Kidney (tissue), 14 donors: ENCODE measurements around the gene RAC2. TPM values are rescaled to one million over a fixed set of nuclear protein-coding genes. Genes with fewer than 3 reads are reported as not detected.
A peak's percentile ranks its signal among the peaks of the same experiment; 100 is the strongest.

Experiments used
- DNase-seq, 5 donors: peaks; one replicate each; pipeline ENCODE4 v3.0.0-alpha.2; 2013 to 2020
- FAIRE-seq: peaks from 2 replicates; lab custom pipeline; 2012; peaks lifted over from hg19 to GRCh38; lab: Jason Lieb, UNC
- H3K27ac ChIP-seq, 2 donors: one replicate each; pipeline ENCODE4 v1.7.0; 2013; ENCODE audit warnings: low read depth in 2 of 2, low read length in 2 of 2, inconsistent platforms in 1 of 2
- H3K27me3 ChIP-seq: one replicate; pipeline ENCODE4 v1.7.1; 2013; ENCODE audit warnings: low read length, inconsistent platforms; ENCODE audit not compliant: control insufficient read depth, insufficient read depth
- H3K36me3 ChIP-seq, 3 donors: one replicate each; pipeline versions ENCODE4 v1.7.0 to v1.7.1; 2013; ENCODE audit warnings: low read length in 3 of 3, control low read depth in 1 of 3, inconsistent platforms in 1 of 3; ENCODE audit not compliant: insufficient read depth in 3 of 3, control insufficient read depth in 2 of 3
- H3K4me1 ChIP-seq, 3 donors: one replicate each; pipeline versions ENCODE4 v1.7.0 to v1.7.1; 2013; ENCODE audit warnings: low read length in 3 of 3, inconsistent platforms in 1 of 3, low read depth in 1 of 3; ENCODE audit not compliant: control insufficient read depth in 2 of 3, insufficient read depth in 2 of 3
- H3K4me3 ChIP-seq, 3 donors: one replicate each; pipeline versions ENCODE4 v1.7.0 to v1.8.1; 2013; ENCODE audit warnings: low read length in 3 of 3, control low read depth in 1 of 3, inconsistent platforms in 1 of 3
- H3K9ac ChIP-seq, 3 donors: one replicate each; pipeline versions ENCODE4 v1.7.0 to v1.7.1; 2013; ENCODE audit warnings: low read length in 3 of 3, control low read depth in 1 of 3, inconsistent platforms in 1 of 3
- H3K9me3 ChIP-seq, 3 donors: one replicate each; pipeline versions ENCODE4 v1.7.0 to v1.7.1; 2013; ENCODE audit warnings: low read length in 3 of 3, control low read depth in 1 of 3, inconsistent platforms in 1 of 3; ENCODE audit not compliant: control insufficient read depth in 2 of 3, insufficient read depth in 1 of 3
- intact Hi-C: fragments of 100-400 bp; cut with DNase I; formaldehyde crosslinking; loops from one replicate; pipeline ENCODE4 v1.11.1; 2022
- polyA plus RNA-seq: library from polyadenylated mRNA; stranded (reverse); fragments of 350-450 nt; fragmentation: Illumina TruSeq; extraction: RNeasy Lipid Tissue Mini Kit (QIAGEN cat#74804); gene quantifications from one replicate; pipeline ENCODE4 v1.2.3, GENCODE V29; 2014; ENCODE audit warnings: low read depth, low replicate concordance; ENCODE audit not compliant: insufficient read depth
- total RNA-seq: library from RNA; stranded (reverse); fragmentation: NEBNext Ultra II Directional; extraction: Animal tissue kit (Norgen Biotek cat#: 25700); gene quantifications from one replicate; pipeline ENCODE4 v1.2.1, GENCODE V29; 2021
- TF ChIP-seq, protein P1 (sequence below): IDR thresholded peaks from 3 replicates; pipeline ENCODE4 v1.5.1; 2012; ENCODE audit warnings: mild to moderate bottlenecking, moderate library complexity, borderline replicate concordance; ENCODE audit not compliant: insufficient read depth; ENCODE audit errors: extremely low read depth
- donor health status: control.
- donor health status: control.
- donor health status: control.
- donor health status: control.
- donor health status: control.
- donor health status: DM: yes; HTN: yes; CAD: no.
- donor health status: Normal renal cell carcinoma (clear cell type).

Gene RAC2
- total and polyA plus RNA-seq, 2 donors from 2014 or later: 4.5 to 38.6 TPM

DNA sequence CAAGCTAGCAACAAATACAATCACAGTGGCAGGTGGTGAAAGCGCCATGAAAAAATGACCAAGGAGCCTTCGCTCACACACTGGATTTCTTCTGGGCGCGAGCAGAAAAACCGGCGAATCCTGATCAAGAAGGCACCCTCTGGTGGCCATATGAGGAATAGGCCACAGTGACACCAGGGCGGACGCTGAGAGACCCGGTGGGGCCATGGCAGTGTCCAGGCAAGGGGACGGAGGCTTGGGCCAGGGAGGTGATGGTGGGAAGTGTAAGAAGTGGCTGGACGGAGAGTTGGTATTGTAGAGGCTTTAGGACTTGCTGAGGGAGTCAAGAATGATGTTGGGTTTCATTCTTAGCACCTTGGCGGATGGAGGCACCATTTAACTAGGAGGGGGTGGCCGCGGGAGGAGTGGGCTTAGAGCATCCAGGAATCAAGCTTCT, 16.9 kb upstream of the RAC2 start:
- FAIRE-seq (no peak), DNase-seq (peak in 4 of 5 donors; percentile 68 to 77 (median 70))
- Histone ChIP-seq H3K9me3 (peaks cover 0 to 6% (median 0%) of the 10 kb centered on the region in 3 donors), H3K4me1 (no peaks in the 10 kb centered on the region), H3K27ac (no peak overlapping the region), H3K27me3 (no peaks in the 10 kb centered on the region), H3K9ac (no peak overlapping the region), H3K36me3 (no peaks in the 10 kb centered on the region), H3K4me3 (no peak overlapping the region)
- intact Hi-C loops: no loop called here
- TF ChIP-seq, protein P1, sequence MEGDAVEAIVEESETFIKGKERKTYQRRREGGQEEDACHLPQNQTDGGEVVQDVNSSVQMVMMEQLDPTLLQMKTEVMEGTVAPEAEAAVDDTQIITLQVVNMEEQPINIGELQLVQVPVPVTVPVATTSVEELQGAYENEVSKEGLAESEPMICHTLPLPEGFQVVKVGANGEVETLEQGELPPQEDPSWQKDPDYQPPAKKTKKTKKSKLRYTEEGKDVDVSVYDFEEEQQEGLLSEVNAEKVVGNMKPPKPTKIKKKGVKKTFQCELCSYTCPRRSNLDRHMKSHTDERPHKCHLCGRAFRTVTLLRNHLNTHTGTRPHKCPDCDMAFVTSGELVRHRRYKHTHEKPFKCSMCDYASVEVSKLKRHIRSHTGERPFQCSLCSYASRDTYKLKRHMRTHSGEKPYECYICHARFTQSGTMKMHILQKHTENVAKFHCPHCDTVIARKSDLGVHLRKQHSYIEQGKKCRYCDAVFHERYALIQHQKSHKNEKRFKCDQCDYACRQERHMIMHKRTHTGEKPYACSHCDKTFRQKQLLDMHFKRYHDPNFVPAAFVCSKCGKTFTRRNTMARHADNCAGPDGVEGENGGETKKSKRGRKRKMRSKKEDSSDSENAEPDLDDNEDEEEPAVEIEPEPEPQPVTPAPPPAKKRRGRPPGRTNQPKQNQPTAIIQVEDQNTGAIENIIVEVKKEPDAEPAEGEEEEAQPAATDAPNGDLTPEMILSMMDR: peak; percentile 75

DNA sequence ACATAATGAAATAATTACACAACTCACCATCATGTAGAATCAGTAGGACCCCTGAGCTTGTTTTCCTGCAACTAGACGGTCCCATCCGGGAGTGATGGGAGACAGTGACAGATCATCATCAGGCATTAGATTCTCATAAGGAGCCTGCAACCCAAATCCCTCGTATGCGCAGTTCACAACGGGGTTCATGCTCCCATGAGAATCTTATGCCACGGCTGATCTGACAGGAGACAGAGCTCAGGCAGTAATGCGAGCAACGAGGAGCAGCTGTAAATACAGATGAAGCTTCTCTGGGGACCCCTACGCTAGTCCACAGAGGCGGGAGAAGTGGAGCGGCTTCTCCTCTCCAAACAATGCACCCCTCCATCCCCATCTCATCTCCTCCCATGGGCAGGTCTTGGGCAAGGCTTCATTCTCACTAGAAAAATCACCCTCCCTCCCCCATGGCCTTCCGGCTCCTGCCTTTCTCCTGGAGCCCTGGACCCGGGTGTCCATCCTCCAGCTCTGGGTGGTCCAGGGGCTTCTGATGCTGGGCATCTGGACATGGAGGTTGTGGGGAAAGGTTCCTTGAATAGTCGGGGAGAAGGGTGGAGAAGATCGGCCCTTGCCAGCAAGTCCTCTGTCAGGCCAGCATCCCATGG, 16.2 kb upstream of the RAC2 start:
- Histone ChIP-seq H3K36me3 (no peaks in the 10 kb centered on the region), H3K9ac (no peak overlapping the region), H3K4me3 (no peak overlapping the region), H3K27me3 (no peaks in the 10 kb centered on the region), H3K9me3 (peaks cover 0 to 6% (median 0%) of the 10 kb centered on the region in 3 donors), H3K27ac (no peak overlapping the region), H3K4me1 (no peaks in the 10 kb centered on the region)
- DNase-seq (no peak), FAIRE-seq (no peak)
- TF ChIP-seq, protein P1: no peak
- intact Hi-C loops: no loop called here

DNA sequence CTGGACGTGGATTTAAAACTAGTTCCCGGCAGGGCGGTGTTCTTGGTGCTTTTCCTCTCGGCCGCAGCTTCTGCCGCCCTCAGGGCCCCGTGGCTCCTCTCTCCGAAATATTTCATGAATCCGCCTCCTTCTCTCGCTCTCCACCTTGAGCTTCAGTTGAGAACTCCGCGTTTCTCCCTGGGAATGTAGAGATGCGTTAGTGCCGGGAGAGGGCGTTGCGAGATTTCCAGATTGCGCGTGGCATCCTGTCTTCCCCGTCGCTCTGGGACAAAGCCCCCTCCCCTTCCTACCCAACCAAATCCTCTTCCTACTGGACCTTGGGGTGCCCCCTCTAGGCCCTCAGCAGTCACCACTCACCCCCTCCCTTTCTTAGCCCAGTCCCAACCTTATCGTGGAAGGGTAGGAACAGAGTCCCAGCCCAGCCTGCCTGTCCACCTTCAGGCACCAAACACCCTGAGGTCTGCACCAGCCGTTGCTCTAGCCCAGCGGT, 15.5 kb upstream of the RAC2 start:
- Histone ChIP-seq H3K4me3 (no peak overlapping the region), H3K9me3 (peaks cover 0 to 6% (median 0%) of the 10 kb centered on the region in 3 donors), H3K9ac (no peak overlapping the region), H3K36me3 (no peaks in the 10 kb centered on the region), H3K27ac (no peak overlapping the region), H3K27me3 (no peaks in the 10 kb centered on the region), H3K4me1 (no peaks in the 10 kb centered on the region)
- DNase-seq (peak in 3 of 5 donors; percentile 38 to 81 (median 70)), FAIRE-seq (no peak)
- intact Hi-C loops: no loop called here
- TF ChIP-seq, protein P1: peak; percentile 28
